ENCODE data around the gene CCIN. TPM values are rescaled to one million over a fixed set of nuclear protein-coding genes. Genes with fewer than 3 reads are reported as not detected.

Gene CCIN
- total and polyA plus RNA-seq, 2 of the 13 experiments (the other 11 are each of a cell fraction or from before 2014, with no cell fraction given) = not detected

- TF ChIP-seq ZNF704 (CRISPR knock-in tag; IDR thresholded peaks at IDR 0.05; ENCODE audit: borderline replicate concordance) (peak; percentile 93; the same call in 1 of the 2 replicates), POGZ (CRISPR knock-in tag; IDR thresholded peaks at IDR 0.05) (peak; percentile 84), ZNF331 (CRISPR knock-in tag; IDR thresholded peaks at IDR 0.05) (peak; percentile 49; the same call in 1 of the 2 replicates), POLR2A (IDR thresholded peaks at IDR 0.05; ENCODE audit: insufficient read depth in 1 of 2, low read depth in 2 of 2, low read length in 2 of 2) (peak; percentile 95 to 98), ZNF17 (CRISPR knock-in tag; IDR thresholded peaks at IDR 0.05) (no peak), DMTF1 (CRISPR knock-in tag; IDR thresholded peaks at IDR 0.05) (no peak), GFI1 (CRISPR knock-in tag; IDR thresholded peaks at IDR 0.05; ENCODE audit: borderline replicate concordance) (peak; percentile 43; the same call in 1 of the 2 replicates), LCORL (IDR thresholded peaks at IDR 0.05) (peak; percentile 83), LCORL (CRISPR knock-in tag; IDR thresholded peaks at IDR 0.05) (no peak), SOX5 (CRISPR knock-in tag; IDR thresholded peaks at IDR 0.05; ENCODE audit: borderline replicate concordance) (peak; percentile 22; the same call in 1 of the 2 replicates), NFKB2 (CRISPR knock-in tag; IDR thresholded peaks at IDR 0.05; ENCODE audit: borderline replicate concordance) (peak; percentile 88; the same call in 1 of the 2 replicates), IKZF5 (CRISPR knock-in tag; IDR thresholded peaks at IDR 0.05) (peak; percentile 73; the same call in 1 of the 2 replicates), ZNF615 (CRISPR knock-in tag; IDR thresholded peaks at IDR 0.05; ENCODE audit: borderline replicate concordance) (no peak), ELK4 (CRISPR knock-in tag; IDR thresholded peaks at IDR 0.05; ENCODE audit: borderline replicate concordance) (peak; percentile 30; the same call in 1 of the 2 replicates), ZNF83 (CRISPR knock-in tag; IDR thresholded peaks at IDR 0.05; ENCODE audit: borderline replicate concordance) (no peak), MXD3 (CRISPR knock-in tag; IDR thresholded peaks at IDR 0.05) (peak; percentile 89), ZNF225 (CRISPR knock-in tag; IDR thresholded peaks at IDR 0.05) (0 out of 2 replicates have a peak, but pooled peaks have one; percentile 37), ARNTL (CRISPR knock-in tag; IDR thresholded peaks at IDR 0.05) (peak; percentile 74; the same call in 1 of the 2 replicates), LBX2 (CRISPR knock-in tag; IDR thresholded peaks at IDR 0.05; ENCODE audit: borderline replicate concordance) (no peak), ARHGAP35 (CRISPR knock-in tag; IDR thresholded peaks at IDR 0.05; ENCODE audit: borderline replicate concordance) (no peak; the same call in 1 of the 2 replicates), HES4 (CRISPR knock-in tag; IDR thresholded peaks at IDR 0.05; ENCODE audit: borderline replicate concordance) (peak; percentile 89), XBP1 (CRISPR knock-in tag; IDR thresholded peaks at IDR 0.05) (0 out of 2 replicates have a peak, but pooled peaks have one; percentile 68)
Measured at GRCh38 chr9:36190388-36191289, 21.5 kb downstream of the CCIN start, which contains the start of gene CLTA (continued).

Data from HepG2 (cell line).